Natural killer cell (primary cell): ENCODE measurements around the gene SLC5A9. TPM values are rescaled to one million over a fixed set of nuclear protein-coding genes. Genes with fewer than 3 reads are reported as not detected.

Experiments
- ATAC-seq, 3 donors: fragments of 150-1000 bp in 2 of 3; fragments of 200-7000 bp in 1 of 3; cut with Tn5 transposase; 1 replicate in 1 of 3; 2 replicates in 2 of 3; pipeline ENCODE4 v1.10.0; 2021; ENCODE audit warnings: mild to moderate bottlenecking in 2 of 3, moderate library complexity in 2 of 3
- DNase-seq, 2 donors: peaks; one replicate each; pipeline versions ENCODE4 v3.0.0 to v3.0.0-alpha.2; 2013 to 2021; ENCODE audit warnings: mixed read lengths in 1 of 2
- H3K27ac ChIP-seq: one replicate; pipeline ENCODE4 v1.5.1; 2013; ENCODE audit warnings: mild to moderate bottlenecking, low read length
- H3K27me3 ChIP-seq: one replicate; pipeline ENCODE4 v1.6.1; 2013; ENCODE audit warnings: low read length; ENCODE audit not compliant: control insufficient read depth, insufficient read depth
- H3K36me3 ChIP-seq: one replicate; pipeline ENCODE4 v1.6.1; 2013; ENCODE audit warnings: low read length; ENCODE audit not compliant: control insufficient read depth, insufficient read depth
- H3K4me1 ChIP-seq: one replicate; pipeline ENCODE4 v1.6.1; 2013; ENCODE audit warnings: low read length; ENCODE audit not compliant: control insufficient read depth, insufficient read depth
- H3K4me3 ChIP-seq: one replicate; pipeline ENCODE4 v1.5.1; 2013; ENCODE audit warnings: low read length
- H3K9me3 ChIP-seq: one replicate; pipeline ENCODE4 v1.6.1; 2013; ENCODE audit warnings: low read length; ENCODE audit not compliant: control insufficient read depth, insufficient read depth
- H3K27ac Mint-ChIP-seq, 2 donors: one replicate each; pipeline ENCODE4 v1.8.0; 2022; ENCODE audit warnings: mild to moderate bottlenecking in 2 of 2, mixed read lengths in 2 of 2, moderate library complexity in 1 of 2
- H3K27me3 Mint-ChIP-seq, 2 donors: one replicate each; pipeline ENCODE4 v1.8.0; 2022; ENCODE audit warnings: low read depth in 2 of 2, mixed read lengths in 2 of 2
- H3K36me3 Mint-ChIP-seq: one replicate; pipeline ENCODE4 v1.8.0; 2022; ENCODE audit warnings: mixed read lengths
- H3K4me1 Mint-ChIP-seq, 2 donors: one replicate each; pipeline ENCODE4 v1.8.0; 2022; ENCODE audit warnings: mixed read lengths in 2 of 2
- H3K4me3 Mint-ChIP-seq: one replicate; pipeline ENCODE4 v1.8.0; 2022; ENCODE audit warnings: mild to moderate bottlenecking, moderate library complexity, mixed read lengths
- H3K9me3 Mint-ChIP-seq, 2 donors: one replicate each; pipeline ENCODE4 v1.8.0; 2022; ENCODE audit warnings: mixed read lengths in 2 of 2
- WGBS: methylation state at CpG from one replicate; pipeline ENCODE4 v1.1.7; 2013; ENCODE audit warnings: missing lambda C conversion rate; ENCODE audit not compliant: insufficient coverage; 5-methylcytosine and 5-hydroxymethylcytosine counted together
- intact Hi-C: fragments of 100-400 bp; cut with micrococcal nuclease; formaldehyde crosslinking; loops from one replicate; pipeline ENCODE4 v1.14.2; 2022
- total RNA-seq, 4 donors: library from RNA; stranded (reverse); fragments of 120-200 nt in 1 of 4; gene quantifications; one replicate each; pipeline versions ENCODE4 v1.2.3 to v1.2.4, GENCODE V29; 2013 to 2022
- TF ChIP-seq, protein P1 (sequence below): fragments of 200-600 bp; IDR thresholded peaks from one replicate; pipeline ENCODE4 v1.8.0; 2022; ENCODE audit warnings: antibody characterized with exemption

The SLC5A9 gene
- total RNA-seq, 3 donors from 2014 or later (not counting 1 experiment from before 2014, with no cell fraction given) = not detected

GRCh38 chr1:48235652-48236051, 13.1 kb downstream of the SLC5A9 start:
- Mint-ChIP-seq H3K27ac (no peak overlapping the region), H3K36me3 (no peaks in the 10 kb centered on the region), H3K4me3 (no peak overlapping the region), H3K27me3 (no peaks in the 10 kb centered on the region), H3K4me1 (no peaks in the 10 kb centered on the region), H3K9me3 (no peaks in the 10 kb centered on the region)
- ATAC-seq (no peak), DNase-seq (no peak)
- intact Hi-C loops = loop anchor here (2.0 kb wide), 1 partner anchor 239 kb away; the partner anchor contains the start of gene TRABD2B
- WGBS = 93% methylated on average over 13 of the region's 13 CpGs
- Histone ChIP-seq H3K4me1 (no peaks in the 10 kb centered on the region), H3K36me3 (no peaks in the 10 kb centered on the region), H3K4me3 (no peak overlapping the region), H3K9me3 (no peaks in the 10 kb centered on the region), H3K27ac (no peak overlapping the region), H3K27me3 (no peaks in the 10 kb centered on the region)
- TF ChIP-seq, protein P1, sequence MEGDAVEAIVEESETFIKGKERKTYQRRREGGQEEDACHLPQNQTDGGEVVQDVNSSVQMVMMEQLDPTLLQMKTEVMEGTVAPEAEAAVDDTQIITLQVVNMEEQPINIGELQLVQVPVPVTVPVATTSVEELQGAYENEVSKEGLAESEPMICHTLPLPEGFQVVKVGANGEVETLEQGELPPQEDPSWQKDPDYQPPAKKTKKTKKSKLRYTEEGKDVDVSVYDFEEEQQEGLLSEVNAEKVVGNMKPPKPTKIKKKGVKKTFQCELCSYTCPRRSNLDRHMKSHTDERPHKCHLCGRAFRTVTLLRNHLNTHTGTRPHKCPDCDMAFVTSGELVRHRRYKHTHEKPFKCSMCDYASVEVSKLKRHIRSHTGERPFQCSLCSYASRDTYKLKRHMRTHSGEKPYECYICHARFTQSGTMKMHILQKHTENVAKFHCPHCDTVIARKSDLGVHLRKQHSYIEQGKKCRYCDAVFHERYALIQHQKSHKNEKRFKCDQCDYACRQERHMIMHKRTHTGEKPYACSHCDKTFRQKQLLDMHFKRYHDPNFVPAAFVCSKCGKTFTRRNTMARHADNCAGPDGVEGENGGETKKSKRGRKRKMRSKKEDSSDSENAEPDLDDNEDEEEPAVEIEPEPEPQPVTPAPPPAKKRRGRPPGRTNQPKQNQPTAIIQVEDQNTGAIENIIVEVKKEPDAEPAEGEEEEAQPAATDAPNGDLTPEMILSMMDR = no peak

DNA sequence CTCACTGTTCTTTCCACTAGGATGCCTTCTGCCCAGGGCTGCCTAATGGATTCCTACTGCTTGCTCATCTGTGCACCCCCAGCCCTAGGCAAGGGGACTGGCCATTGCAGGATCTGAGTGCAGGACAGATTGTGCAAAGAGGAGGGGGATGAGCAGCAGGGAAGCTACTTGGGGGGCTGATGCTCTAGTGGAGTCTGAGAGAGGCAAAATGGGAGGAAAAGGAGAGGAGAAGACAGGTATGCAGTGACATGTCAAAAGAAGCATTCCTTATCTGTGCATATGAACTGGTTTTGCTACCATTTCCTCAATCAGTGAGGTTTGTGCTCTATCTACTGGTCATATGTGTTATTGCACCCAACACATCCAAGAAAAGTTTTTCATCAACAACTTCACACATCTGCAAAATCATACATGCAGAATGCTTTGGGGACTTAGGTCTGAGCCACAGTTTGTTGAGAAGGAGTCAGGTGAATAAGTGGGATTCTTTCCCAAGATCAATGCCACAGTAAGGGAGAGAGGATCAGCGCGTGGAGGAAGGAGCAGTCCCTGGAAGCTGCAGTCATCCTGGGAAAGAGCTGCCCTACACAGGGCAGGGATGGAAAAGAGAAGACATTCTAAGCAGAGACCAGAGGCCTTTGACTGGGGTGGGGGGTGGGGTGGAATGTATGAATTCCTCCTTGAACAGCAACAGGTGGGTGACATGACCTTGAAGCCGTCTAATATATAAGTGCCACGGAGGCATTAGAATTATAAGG, 14.4 kb downstream of the SLC5A9 start:
- Mint-ChIP-seq H3K27me3 (no peaks in the 10 kb centered on the region), H3K9me3 (no peaks in the 10 kb centered on the region), H3K4me1 (no peaks in the 10 kb centered on the region), H3K27ac (no peak overlapping the region), H3K4me3 (no peak overlapping the region), H3K36me3 (no peaks in the 10 kb centered on the region)
- intact Hi-C loops = loop anchor here (1.0 to 2.0 kb wide), 3 partner anchors 128 to 240 kb away; partner anchors contain the start of gene TRABD2B
- peak; percentile 65 to 86 (median 70) for ATAC-seq
- 89% methylated on average over 4 of the region's 4 CpGs for WGBS
- H3K4me3 ChIP-seq = no peak overlapping the region
- no peaks in the 10 kb centered on the region for H3K36me3 ChIP-seq
- H3K9me3 ChIP-seq = no peaks in the 10 kb centered on the region
- DNase-seq = peak in 1 of 2 donors; percentile 70
- TF ChIP-seq, protein P1 = peak; percentile 80
- no peaks in the 10 kb centered on the region for H3K4me1 ChIP-seq
- no peak overlapping the region for H3K27ac ChIP-seq
- no peaks in the 10 kb centered on the region for H3K27me3 ChIP-seq

DNA sequence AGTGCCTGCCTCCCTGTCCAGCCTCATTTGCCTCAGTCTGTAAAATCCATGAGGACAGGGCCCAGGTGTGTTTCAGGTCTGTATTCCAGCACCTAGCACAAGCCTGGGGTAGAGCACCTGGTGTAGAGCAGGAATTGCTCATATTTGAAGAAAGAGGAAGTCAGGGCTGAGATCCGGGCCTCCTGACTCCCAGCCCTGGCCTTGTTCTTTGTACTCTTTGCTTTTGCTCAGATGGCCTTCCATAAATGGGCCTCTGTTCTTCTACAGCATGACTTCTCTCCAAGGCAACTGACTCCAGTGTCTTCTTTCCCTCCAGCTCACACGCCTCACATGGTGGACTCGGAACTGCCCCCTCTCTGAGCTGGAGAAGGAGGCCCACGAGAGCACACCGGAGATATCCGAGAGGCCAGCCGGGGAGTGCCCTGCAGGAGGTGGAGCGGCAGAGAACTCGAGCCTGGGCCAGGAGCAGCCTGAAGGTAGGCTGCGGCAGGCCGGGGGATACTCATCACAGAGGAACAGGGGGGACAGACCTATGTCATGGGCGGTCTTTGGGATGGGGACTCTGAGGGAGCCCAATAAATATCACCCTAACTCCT, 19.7 kb downstream of the SLC5A9 start:
- TF ChIP-seq, protein P1 = no peak
- Histone ChIP-seq H3K27me3 (no peaks in the 10 kb centered on the region), H3K4me3 (no peak overlapping the region), H3K36me3 (no peaks in the 10 kb centered on the region), H3K27ac (no peak overlapping the region), H3K4me1 (peaks cover 5% of the 10 kb centered on the region), H3K9me3 (no peaks in the 10 kb centered on the region)
- ATAC-seq (no peak), DNase-seq (no peak)
- Mint-ChIP-seq H3K36me3 (no peaks in the 10 kb centered on the region), H3K4me1 (peaks cover 13% of the 10 kb centered on the region in 2 donors), H3K27ac (no peak overlapping the region), H3K4me3 (no peak overlapping the region), H3K9me3 (no peaks in the 10 kb centered on the region), H3K27me3 (no peaks in the 10 kb centered on the region)
- WGBS = 90% methylated on average over 12 of the region's 12 CpGs
- intact Hi-C loops = no loop called here
